ENCODE measurements around the gene MAP2K6.

- TF ChIP-seq EZH2 (IDR thresholded peaks at IDR 0.05; ENCODE audit: low read depth, low read length, severe bottlenecking) (no peak), CTCF (IDR thresholded peaks at IDR 0.05; ENCODE audit: control extremely low read depth in 1 of 3, insufficient read depth in 1 of 3, low read depth in 1 of 3, low read length in 3 of 3) (no peak), ZNF274 (IDR thresholded peaks at IDR 0.05; ENCODE audit: borderline replicate concordance, extremely low read depth, low read length) (no peak), BACH1 (IDR thresholded peaks at IDR 0.05; ENCODE audit: low read length) (no peak), TBP (IDR thresholded peaks at IDR 0.05; ENCODE audit: low read depth, low read length) (no peak), KDM5A (IDR thresholded peaks at IDR 0.05; ENCODE audit: low read length) (no peak), POLR2A (IDR thresholded peaks at IDR 0.05; ENCODE audit: control extremely low read depth in 1 of 2, low read depth in 2 of 2, low read length in 2 of 2) (no peak), CREB1 (IDR thresholded peaks at IDR 0.05) (no peak), RXRA (IDR thresholded peaks at IDR 0.05; ENCODE audit: insufficient read depth, low read depth, low read length) (no peak), EP300 (IDR thresholded peaks at IDR 0.05; ENCODE audit: borderline replicate concordance in 1 of 2, low read depth in 2 of 2, low read length in 2 of 2) (no peak), HDAC2 (IDR thresholded peaks at IDR 0.05; ENCODE audit: borderline replicate concordance in 1 of 2, low read depth in 2 of 2, low read length in 2 of 2) (no peak)
These were observed 181.6 kb downstream of the MAP2K6 start for GRCh38 chr17:69596141-69596540.

Data from H1 (cell line).